Fibroblast of skin of left quadriceps (primary cell): ENCODE measurements around the gene PEX11G.

ENCODE experiments used
- DNase-seq, 2 experiments: peaks; one replicate each; pipeline ENCODE4 v3.0.0-alpha.2; 2013; ENCODE audit warnings: low read depth in 2 of 2

The PEX11G gene

DNA sequence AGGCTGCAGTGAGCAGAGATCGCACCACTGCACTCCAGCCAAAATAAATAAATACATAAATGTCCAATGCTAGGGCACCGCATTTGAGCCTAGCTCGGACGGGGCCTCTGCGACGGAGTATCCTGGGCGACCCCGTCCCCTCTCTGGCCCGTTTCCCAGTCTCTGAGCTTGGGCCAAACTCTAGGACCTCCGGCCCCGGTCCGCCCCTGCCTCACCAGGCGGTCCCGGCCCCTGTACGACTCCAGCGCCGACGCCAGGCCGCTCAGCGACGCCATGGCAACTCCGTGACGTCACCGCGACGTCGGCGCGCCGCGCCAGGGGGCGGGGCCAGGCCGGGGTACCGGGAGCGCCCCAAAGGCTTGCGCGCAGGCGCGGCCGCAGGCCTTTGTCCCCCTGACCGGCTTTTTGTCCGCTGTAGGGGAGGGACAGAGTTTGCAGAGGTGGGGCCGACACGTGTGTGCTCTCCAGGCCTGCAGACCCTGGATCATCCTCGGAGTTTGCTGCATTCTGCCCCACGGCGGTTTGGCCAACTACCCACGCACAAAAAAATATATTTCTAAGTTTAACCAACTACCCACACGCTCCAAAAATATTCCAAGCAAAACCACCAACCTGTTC, at the start of gene PEX11G:
Gene PEX11G (minus strand): TSS at position 300 of the 618 bp plus-strand sequence. CDS start 25 bp downstream, at position 275.
- DNase-seq: peak; percentile 63 to 65

DNA sequence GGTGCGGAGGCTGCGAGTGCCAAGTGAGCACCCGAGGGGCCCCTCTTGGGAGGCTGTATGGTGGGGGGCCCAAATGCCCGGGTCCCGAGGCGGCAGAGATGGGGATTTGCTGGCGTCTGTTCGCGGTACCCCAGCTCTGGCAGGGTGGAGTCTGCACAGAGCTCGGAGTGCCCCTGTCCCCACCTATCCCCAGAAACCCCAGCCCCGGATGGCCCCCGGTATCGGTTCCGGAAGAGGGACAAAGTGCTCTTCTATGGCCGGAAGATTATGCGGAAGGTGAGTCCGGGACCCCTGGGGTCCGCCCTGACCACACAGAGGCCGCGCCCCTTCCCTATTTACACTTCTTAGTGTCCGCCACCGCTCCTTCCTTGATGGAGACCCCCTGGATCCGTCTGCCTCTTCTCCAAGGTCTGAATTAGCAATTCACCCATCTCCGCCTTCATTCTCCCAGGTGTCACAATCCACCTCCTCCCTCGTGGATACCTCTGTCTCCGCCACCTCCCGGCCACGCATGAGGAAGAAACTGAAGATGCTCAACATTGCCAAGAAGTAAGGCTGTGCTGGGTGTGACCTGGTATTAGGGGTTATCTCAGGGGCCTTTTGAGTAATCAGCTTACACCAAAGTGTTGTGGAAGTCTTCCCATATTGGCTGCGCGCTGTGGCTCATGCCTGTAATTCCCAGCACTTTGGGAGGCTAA, 47.3 kb upstream of the PEX11G start:
- DNase-seq: no peak

GRCh38 chr19:7535047-7535997, 46.5 kb upstream of the PEX11G start, which contains the start of gene PNPLA6:
Gene PNPLA6 (plus strand): TSS chr19:7535717. CDS start chr19:7535789, 72 bp downstream.
- peak; percentile 81 to 82 for DNase-seq

DNA sequence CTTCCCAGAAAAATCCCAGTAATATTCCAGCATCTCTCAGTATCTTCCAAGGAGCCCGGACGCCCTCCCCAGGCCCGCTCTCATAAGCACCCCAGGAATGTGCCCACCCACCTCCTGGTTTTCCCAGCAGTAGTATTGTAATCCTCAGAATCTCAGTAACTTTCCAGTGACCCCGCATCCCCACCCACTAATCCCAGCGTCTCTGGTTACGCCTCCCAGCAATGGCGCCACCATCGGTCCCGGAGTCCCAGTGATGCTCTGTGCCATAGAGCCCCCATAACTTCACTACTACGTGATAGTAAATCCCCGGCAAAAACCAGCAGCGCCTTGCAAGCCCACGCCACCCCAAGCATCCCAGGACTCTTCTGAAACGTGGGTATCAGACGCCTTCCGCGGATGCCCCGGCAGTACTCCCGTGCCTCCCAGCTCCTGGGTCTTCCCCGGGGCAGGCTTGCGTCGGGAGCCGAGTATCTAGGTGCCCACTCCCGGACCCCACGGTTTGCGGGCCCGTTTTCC, 45.8 kb upstream of the PEX11G start:
- peak; percentile 59 to 65 for DNase-seq

DNA sequence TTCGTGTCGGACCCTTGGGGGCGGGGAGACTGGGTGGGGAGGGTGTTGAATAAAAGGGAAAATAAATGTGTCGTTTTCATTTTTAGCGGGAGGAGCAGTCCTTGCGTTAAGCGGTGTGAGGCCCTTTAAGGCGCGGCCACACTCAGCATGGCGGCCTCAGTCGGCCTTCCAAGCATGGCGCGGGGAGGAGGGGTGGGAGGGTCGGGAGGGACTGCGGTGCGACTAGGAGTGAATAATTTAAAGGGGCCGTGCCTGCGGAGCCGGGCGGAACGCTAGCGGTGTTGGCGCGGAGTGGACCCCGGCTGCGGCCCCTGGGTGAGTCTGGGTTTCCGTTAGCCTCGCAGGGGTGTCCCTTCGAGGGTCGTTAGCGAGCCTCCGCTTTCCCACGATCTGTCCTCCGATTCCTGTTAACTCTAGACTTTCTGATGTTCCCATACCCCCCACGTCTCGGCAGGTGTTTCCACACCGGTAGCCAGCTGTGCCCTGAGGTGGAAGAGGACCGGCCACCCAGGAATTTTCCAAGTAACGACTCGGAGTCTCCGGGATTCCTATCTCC, 45.2 kb upstream of the PEX11G start:
- DNase-seq: peak; percentile 65 to 72

DNA sequence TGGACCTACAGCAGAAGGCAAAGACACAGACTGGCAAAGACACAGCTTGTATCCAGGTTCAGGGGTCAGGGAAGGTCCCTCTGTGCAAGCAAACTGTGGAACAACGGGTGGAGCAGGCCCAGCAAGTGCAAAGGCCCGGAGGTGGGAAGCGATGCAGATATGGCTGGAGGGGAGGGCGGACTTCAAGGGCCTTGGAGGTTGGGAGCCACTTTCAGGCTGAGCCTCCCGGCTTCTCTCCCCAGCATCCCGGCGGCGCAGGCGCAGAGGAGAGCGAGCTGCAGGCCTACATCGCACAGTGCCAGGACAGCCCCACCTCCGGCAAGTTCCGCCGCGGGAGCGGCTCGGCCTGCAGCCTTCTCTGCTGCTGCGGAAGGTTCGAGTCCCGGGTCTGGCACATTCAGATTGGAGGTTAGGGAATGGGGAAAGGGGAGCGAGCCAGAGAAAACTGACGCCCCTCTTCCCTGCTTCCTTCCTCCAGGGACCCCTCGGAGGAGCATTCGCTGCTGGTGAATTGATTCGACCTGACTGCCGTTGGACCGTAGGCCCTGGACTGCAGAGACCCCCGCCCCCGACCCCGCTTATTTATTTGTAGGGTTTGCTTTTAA, 44.5 kb upstream of the PEX11G start:
- no peak for DNase-seq

GRCh38 chr19:7529610-7530490, 41.0 kb upstream of the PEX11G start:
- no peak for DNase-seq

DNA sequence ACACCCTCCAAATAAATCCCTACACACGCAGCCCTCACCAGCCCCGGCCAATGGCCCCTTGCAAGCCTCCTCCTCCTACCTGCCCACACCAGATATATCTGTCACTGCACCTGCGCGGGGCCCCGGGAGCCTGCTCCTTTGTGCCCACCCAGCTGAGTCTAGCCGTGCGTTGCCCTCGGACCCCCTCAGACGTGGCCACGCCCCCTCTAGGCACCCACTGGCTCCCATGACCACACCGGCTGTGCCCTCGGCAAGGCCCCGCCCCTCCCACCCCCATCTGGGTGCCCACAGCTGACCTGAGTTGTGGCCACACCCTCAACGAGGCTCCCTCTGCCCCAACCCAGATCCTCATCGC, 40.4 kb upstream of the PEX11G start:
- no peak for DNase-seq

DNA sequence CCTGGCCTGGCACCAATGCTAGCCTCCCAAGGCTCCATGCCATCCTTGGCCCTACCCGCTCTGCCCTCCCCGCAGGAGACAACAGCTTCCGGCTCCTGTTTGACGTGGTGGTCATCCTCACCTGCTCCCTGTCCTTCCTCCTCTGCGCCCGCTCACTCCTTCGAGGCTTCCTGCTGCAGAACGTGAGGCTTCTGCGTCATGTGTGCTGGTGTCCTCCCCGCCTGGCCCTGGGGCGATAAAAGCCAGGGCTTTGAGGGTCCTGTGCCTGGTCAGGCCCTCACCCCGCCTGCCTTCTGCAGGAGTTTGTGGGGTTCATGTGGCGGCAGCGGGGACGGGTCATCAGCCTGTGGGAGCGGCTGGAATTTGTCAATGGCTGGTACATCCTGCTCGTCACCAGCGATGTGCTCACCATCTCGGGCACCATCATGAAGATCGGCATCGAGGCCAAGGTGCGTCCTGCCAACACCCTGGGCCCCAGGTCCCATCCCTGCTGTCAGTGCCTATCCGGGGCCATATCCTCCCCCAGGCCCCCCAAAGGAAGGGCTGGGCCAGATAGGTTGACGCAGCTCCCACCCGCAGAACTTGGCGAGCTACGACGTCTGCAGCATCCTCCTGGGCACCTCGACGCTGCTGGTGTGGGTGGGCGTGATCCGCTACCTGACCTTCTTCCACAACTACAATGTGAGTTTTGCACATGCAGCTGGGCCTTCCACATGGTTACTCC, 39.8 kb upstream of the PEX11G start:
- no peak for DNase-seq

DNA sequence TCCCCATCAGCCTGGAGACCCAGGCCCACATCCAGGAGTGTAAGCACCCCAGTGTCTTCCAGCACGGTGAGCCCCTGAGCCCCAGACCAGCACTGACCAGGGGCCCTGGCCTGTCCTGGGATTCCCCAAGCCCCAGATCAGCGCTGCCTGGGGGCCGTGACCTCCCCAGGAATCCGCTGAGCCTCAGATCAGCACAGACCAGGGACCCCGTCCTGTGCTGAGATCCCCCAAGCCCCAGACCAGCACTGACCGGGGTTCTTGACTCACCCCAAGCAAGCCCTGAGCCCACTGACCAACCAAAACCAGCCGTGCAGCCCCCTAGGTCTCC, 39.3 kb upstream of the PEX11G start:
- no peak for DNase-seq

DNA sequence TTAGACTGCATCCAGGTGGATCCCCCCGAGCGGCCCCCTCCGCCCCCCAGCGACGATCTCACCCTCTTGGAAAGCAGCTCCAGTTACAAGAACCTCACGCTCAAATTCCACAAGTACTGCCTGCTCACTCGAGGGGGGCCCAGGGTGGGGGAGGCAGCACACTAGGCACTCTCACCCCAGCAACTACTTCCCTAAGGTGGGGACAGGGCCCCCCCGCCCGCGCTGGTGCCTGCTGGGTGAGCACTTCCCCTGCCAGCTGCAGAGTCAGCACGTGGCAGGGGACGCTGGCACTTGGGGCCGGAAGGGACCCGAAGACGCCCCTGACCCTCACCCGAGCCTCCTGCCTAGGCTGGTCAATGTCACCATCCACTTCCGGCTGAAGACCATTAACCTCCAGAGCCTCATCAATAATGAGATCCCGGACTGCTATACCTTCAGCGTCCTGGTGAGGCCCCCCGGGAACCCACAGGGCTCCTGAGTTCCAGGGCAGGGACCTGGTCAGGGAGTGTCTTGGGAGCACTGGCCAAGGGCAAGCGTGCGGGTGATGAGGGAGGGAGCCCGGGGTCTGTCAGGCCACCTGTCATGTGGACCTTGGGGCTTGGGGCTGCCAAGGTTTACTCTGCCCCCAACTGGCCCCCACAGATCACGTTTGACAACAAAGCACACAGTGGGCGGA, 38.8 kb upstream of the PEX11G start:
- no peak for DNase-seq

DNA sequence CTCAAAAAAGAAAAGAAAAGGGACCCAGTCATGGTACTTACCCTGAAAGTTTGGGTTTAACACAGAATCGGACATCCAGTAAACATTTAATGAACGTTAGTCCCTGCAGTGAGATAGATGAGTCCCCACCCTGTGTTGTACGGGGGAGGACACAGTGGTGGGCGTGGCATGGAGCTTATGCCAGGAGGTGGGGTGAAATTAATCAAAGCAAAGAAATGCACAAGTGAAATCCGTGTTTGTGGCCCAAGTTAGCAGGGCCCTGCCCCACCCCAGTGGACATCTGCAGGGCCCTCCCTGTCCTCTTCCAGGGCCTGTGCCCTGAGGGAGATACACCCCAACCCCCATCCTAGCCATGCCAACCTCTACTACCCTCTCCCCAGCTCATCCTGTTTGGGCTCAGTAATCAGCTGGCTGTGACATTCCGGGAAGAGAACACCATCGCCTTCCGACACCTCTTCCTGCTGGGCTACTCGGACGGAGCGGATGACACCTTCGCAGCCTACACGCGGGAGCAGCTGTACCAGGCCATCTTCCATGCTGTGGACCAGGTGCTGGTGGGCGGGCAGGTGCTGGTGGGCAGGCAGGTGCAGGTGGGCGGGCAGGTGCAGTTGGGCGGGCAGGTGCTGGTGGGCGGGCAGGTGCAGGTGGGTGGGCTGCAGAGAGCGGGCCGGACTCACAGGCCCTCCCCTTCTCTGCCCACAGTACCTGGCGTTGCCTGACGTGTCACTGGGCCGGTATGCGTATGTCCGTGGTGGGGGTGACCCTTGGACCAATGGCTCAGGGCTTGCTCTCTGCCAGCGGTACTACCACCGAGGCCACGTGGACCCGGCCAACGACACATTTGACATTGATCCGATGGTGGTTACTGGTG, 37.5 kb upstream of the PEX11G start:
- DNase-seq: no peak

- no peak for DNase-seq
Measured at GRCh38 chr19:7524992-7525739, 36.3 kb upstream of the PEX11G start.

DNA sequence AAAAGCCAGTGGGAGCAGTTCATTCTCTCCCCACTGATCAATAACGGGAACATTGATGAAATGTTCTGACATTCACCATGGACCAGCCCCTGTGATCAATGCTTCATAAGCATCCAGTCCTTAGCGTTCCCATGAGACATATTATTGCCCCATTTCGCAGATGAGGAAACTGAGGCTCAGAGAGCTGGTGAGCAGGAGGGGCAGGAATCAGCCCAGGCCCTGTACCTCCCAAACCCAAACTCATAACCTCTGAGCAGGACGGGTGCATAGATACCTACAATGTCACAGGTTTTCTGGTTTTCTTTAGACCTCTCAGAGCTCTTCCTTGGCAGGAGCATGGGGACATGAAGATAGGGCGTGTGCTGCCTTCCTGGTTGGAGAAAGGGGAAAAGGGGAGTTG, 35.7 kb upstream of the PEX11G start:
- no peak for DNase-seq

DNA sequence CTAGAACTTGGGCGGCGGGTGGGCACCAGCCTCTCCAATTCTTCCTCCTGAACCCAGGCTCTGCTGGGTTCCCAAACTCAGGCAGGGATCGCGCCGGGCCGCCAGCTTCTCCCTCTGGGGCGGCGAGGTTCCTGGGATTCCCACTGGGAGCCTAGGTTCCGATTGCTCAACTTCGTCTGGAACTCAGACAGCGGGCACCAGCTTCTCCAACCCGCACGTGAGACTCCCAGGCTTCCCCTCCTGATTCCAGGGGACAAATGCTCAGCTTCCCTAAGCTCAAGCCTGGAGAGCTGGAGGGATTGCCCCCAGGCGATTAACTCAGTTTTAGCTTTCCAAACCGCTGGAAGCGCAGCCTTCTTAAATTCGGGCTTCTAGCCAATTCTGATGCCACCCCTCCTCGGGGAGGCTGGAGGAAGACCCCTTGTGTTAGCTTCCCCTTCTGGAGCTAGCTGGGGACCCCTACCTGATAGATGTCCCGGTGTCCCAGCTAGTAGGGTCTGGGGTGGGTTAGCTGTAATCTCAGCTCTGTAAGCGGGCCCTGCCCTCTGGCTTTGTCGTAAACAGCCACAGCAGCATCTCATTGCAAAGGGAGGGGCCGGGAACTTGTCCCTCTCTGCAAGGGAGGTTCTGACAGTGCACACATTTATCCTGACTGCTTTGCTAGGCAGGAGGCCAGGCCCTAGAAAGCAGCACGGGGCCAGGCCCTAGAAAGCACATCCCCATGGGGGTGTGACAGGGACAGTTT, 34.3 kb upstream of the PEX11G start:
- no peak for DNase-seq

- DNase-seq: peak; percentile 88 to 92
Measured at GRCh38 chr19:7522072-7522922, 33.5 kb upstream of the PEX11G start, which contains the start of gene MCOLN1. Gene MCOLN1 (plus strand): TSS chr19:7522624. CDS start chr19:7522751, 127 bp downstream.
